K562 (cell line): Measurements from ENCODE around the gene HMCN2. TPM values are rescaled to one million over a fixed set of nuclear protein-coding genes. Genes with fewer than 3 reads are reported as not detected.

Experiments used
- ATAC-seq: fragments of 200-7000 bp; cut with Tn5 transposase; 3 replicates; pipeline ENCODE4 v1.9.1; 2020; ENCODE audit warnings: moderate library complexity
- BruUV-seq: library from RNA; stranded (reverse); fragments of 400-500 nt; replicated peaks from 2 replicates; lab custom pipeline; 2021; lab: Mats Ljungman, UMichigan
- CTCF ChIA-PET: fragments of 300-600 bp; formaldehyde crosslinking; extraction: SDS; loops from one replicate; lab custom pipeline; 2021; ENCODE audit warnings: low intra/inter-chr PET ratio; lab: Yijun Ruan, JAX
- POLR2A ChIA-PET: fragments of 300-600, 350-650 bp; sonication (Branson Sonifier 250); formaldehyde crosslinking; extraction: SDS; loops from one replicate; lab custom pipeline; 2021; ENCODE audit warnings: antibody characterized with exemption, inconsistent platforms; lab: Yijun Ruan, JAX
- DNase-seq, 4 experiments: peaks; one replicate each; pipeline versions ENCODE4 v3.0.0 to v3.0.0-alpha.2; 2011 to 2018; ENCODE audit warnings: low spot score in 3 of 4, mixed read lengths in 3 of 4; ENCODE audit errors: extremely low read depth in 1 of 4
- FAIRE-seq: peaks from 2 replicates; lab custom pipeline; 2011; peaks lifted over from hg19 to GRCh38; lab: Jason Lieb, UNC
- H2AFZ ChIP-seq: 2 replicates; pipeline ENCODE4 v1.6.0; 2011; ENCODE audit warnings: low read depth, low read length, control low read depth, inconsistent platforms
- H3K27ac ChIP-seq: fragments of 200-600 bp; 3 replicates; pipeline ENCODE4 v1.8.0; 2011; ENCODE audit warnings: low read depth, mild to moderate bottlenecking, control low read depth, inconsistent platforms, low read length, moderate library complexity, mixed read lengths; ENCODE audit errors: extremely low read depth
- H3K27me3 ChIP-seq, 2 experiments: fragments of 300-600 bp in 1 of 2; 2 replicates in 1 of 2; 3 replicates in 1 of 2; pipeline versions ENCODE4 v1.6.0 to v1.8.0; 2011; ENCODE audit warnings: inconsistent platforms in 2 of 2, low read length in 2 of 2, mild to moderate bottlenecking in 1 of 2, mixed read lengths in 1 of 2, moderate library complexity in 1 of 2; ENCODE audit not compliant: control insufficient read depth in 2 of 2, insufficient read depth in 2 of 2
- H3K36me3 ChIP-seq: fragments of 300-600 bp; 3 replicates; pipeline ENCODE4 v1.8.0; 2011; ENCODE audit warnings: mild to moderate bottlenecking, low read length, inconsistent platforms; ENCODE audit not compliant: control insufficient read depth, insufficient read depth
- H3K4me1 ChIP-seq, 2 experiments: fragments of 200-600 bp in 1 of 2; replicated peaks in 1 of 2; 2 replicates in 1 of 2; 3 replicates in 1 of 2; pipeline versions ENCODE4 v1.5.1 to v1.8.0; 2011; ENCODE audit warnings: inconsistent platforms in 2 of 2, low read length in 2 of 2, mild to moderate bottlenecking in 1 of 2, mixed read lengths in 1 of 2, moderate library complexity in 1 of 2; ENCODE audit not compliant: control insufficient read depth in 2 of 2, insufficient read depth in 2 of 2
- H3K4me2 ChIP-seq: 2 replicates; pipeline ENCODE4 v1.6.1; 2011; ENCODE audit warnings: low read length, control low read depth, inconsistent platforms, mixed read lengths; ENCODE audit not compliant: insufficient read depth
- H3K4me3 ChIP-seq: fragments of 200-600 bp; sonication (generic), shearing (Covaris generic); 2 replicates; pipeline ENCODE4 v1.5.1; 2016; ENCODE audit warnings: control low read depth, inconsistent platforms
- H3K79me2 ChIP-seq: fragments of 200-600 bp; 3 replicates; pipeline ENCODE4 v1.8.0; 2011; ENCODE audit warnings: low read length, inconsistent platforms; ENCODE audit not compliant: control insufficient read depth, insufficient read depth
- H3K9ac ChIP-seq, 2 experiments: 2 replicates each; pipeline versions ENCODE4 v1.6.0 to v1.6.1; 2011; ENCODE audit warnings: low read depth in 2 of 2, low read length in 2 of 2, control low read depth in 1 of 2, inconsistent platforms in 1 of 2, mild to moderate bottlenecking in 1 of 2, mixed read lengths in 1 of 2; ENCODE audit not compliant: insufficient read depth in 1 of 2
- H3K9me1 ChIP-seq: one replicate; pipeline ENCODE4 v1.6.0; 2011; ENCODE audit warnings: inconsistent platforms, mild to moderate bottlenecking, low read length, moderate library complexity; ENCODE audit not compliant: control insufficient read depth, insufficient read depth
- H3K9me3 ChIP-seq: replicated peaks from 2 replicates; pipeline ENCODE4 v1.5.1; 2011; ENCODE audit warnings: low read depth, low read length, inconsistent platforms; ENCODE audit not compliant: control insufficient read depth, insufficient read depth
- H4K20me1 ChIP-seq: replicated peaks from 2 replicates; pipeline ENCODE4 v1.6.1; 2011; ENCODE audit warnings: low read length, inconsistent platforms, mixed read lengths; ENCODE audit not compliant: control insufficient read depth, insufficient read depth
- CHCHD3 ChIP-seq: fragments of 250-450 bp; sonication (Bioruptor Pico); IDR thresholded peaks from 2 replicates; pipeline ENCODE4 v2.1.2; 2022; ENCODE audit warnings: mild to moderate bottlenecking
- COPS2 ChIP-seq: fragments of 450-650 bp; conservative IDR thresholded peaks from 2 replicates; pipeline ENCODE4 v1.6.1; 2016; ENCODE audit warnings: mild to moderate bottlenecking, moderate library complexity
- CREB3 ChIP-seq: fragments of 450-650 bp; conservative IDR thresholded peaks from 2 replicates; pipeline ENCODE4 v1.6.1; 2016; ENCODE audit warnings: missing genetic modification characterization, low read depth, mild to moderate bottlenecking, missing compliant biosample characterization, moderate library complexity
- CXXC5 ChIP-seq: fragments of 250-450 bp; sonication (Bioruptor Pico); IDR thresholded peaks from 2 replicates; pipeline ENCODE4 v1.8.0; 2022; ENCODE audit warnings: inconsistent platforms, mild to moderate bottlenecking, moderate library complexity
- ELK1 ChIP-seq: sonication (generic); formaldehyde crosslinking; IDR thresholded peaks from 2 replicates; pipeline ENCODE4 v1.8.1; 2022; ENCODE audit warnings: missing genetic modification reagents
- JUN ChIP-seq, 2 experiments: sonication (generic) in 1 of 2; formaldehyde crosslinking in 1 of 2; IDR thresholded peaks; 2 replicates each; pipeline versions ENCODE4 v1.6.1 to v1.8.0; 2012 to 2022; ENCODE audit warnings: borderline replicate concordance in 2 of 2, mild to moderate bottlenecking in 2 of 2, improper control_type of control experiment in 1 of 2, low read depth in 1 of 2, low read length in 1 of 2, missing genetic modification reagents in 1 of 2
- JUNB ChIP-seq: fragments of 450-650 bp; formaldehyde crosslinking; conservative IDR thresholded peaks from 2 replicates; pipeline ENCODE4 v1.4.0; 2020; ENCODE audit warnings: mild to moderate bottlenecking
- NCOR1 ChIP-seq: fragments of 450-650 bp; IDR thresholded peaks from 2 replicates; pipeline ENCODE4 v1.6.1; 2016; ENCODE audit warnings: mild to moderate bottlenecking, moderate library complexity
- RHOXF2B ChIP-seq: fragments of 250-450 bp; sonication (Bioruptor Pico); conservative IDR thresholded peaks from 2 replicates; pipeline ENCODE4 v1.5.1; 2021
- RUNX1 ChIP-seq: sonication (generic); IDR thresholded peaks from 2 replicates; pipeline ENCODE4 v1.6.1; 2016; ENCODE audit warnings: antibody characterized with exemption, low read depth
- ZBED1 ChIP-seq: IDR thresholded peaks from 2 replicates; pipeline ENCODE4 v1.6.1; 2014
- ZNF668 ChIP-seq: fragments of 250-450 bp; sonication (Bioruptor Pico); IDR thresholded peaks from 2 replicates; pipeline ENCODE4 v1.8.0; 2022; ENCODE audit warnings: mild to moderate bottlenecking, inconsistent platforms
- WGBS: fragments of 100-300 bp; shearing (Covaris generic); methylation state at CpG from one replicate; pipeline ENCODE4 v1.1.6; 2016; ENCODE audit warnings: low coverage, mixed read lengths; ENCODE audit not compliant: insufficient coverage; ENCODE audit errors: missing lambda C conversion rate; 5-methylcytosine and 5-hydroxymethylcytosine counted together
- in situ Hi-C: fragments of 300-500 bp; cut with MboI; formaldehyde crosslinking; loops from 4 replicates; pipeline ENCODE4 v1.15.0; 2018; ENCODE audit warnings: inconsistent platforms, mixed read lengths
- intact Hi-C: fragments of 100-400 bp; cut with micrococcal nuclease; formaldehyde crosslinking; loops from 2 replicates; pipeline ENCODE4 v1.14.2; 2022
- polyA plus RNA-seq, 8 experiments: library from polyadenylated mRNA; depleted of rRNA in 4 of 8; stranded (reverse) in 5 of 8; unstranded in 3 of 8; fragments of >200 nt; fragmentation: Nextera tagmentation in 2 of 8; fragmentation: Illumina TruSeq in 1 of 8; extraction: Ambion mirVana in 2 of 8; extraction: Trizol in 1 of 8; gene quantifications; 2 replicates each; pipeline versions ENCODE4 v1.2.1 to v1.2.3, GENCODE V29; 2011 to 2014; ENCODE audit warnings: inconsistent platforms in 1 of 8, missing spikeins in 1 of 8
- total RNA-seq, 7 experiments: library from RNA; depleted of rRNA in 6 of 7; stranded (reverse); fragments of >200 nt in 6 of 7; fragmentation: Illumina TruSeq in 2 of 7; extraction: Trizol in 2 of 7; gene quantifications; 2 replicates each; pipeline versions ENCODE4 v1.2.1 to v1.2.3, GENCODE V29; 2011 to 2021; ENCODE audit warnings: low replicate concordance in 1 of 7

Gene HMCN2
- total and polyA plus RNA-seq, 9 of the 15 experiments (the other 6 are each of a cell fraction or from before 2014, with no cell fraction given) = 0.01 TPM; not detected in 8

- intact Hi-C loops = no loop called here
Observed at GRCh38 chr9:130362691-130363090, 97.1 kb downstream of the HMCN2 start.

More at GRCh38 chr9:130362691-130363090, 97.1 kb downstream of the HMCN2 start:
- Histone ChIP-seq H3K4me1 (peaks cover 0 to 5% of the 10 kb centered on the region in 2 experiments; a peak in 2 of 5 replicates), H3K27ac (no peak overlapping the region), H3K36me3 (no peaks in the 10 kb centered on the region), H3K4me2 (no peak overlapping the region), H3K9me1 (no peaks in the 10 kb centered on the region), H3K9me3 (no peaks in the 10 kb centered on the region), H4K20me1 (no peaks in the 10 kb centered on the region; the same call in 1 of the 2 replicates), H3K9ac (peak overlapping the region in 1 of 2 experiments; percentile 7; a peak in 2 of 4 replicates), H3K79me2 (no peaks in the 10 kb centered on the region), H3K4me3 (no peak overlapping the region), H2AFZ (no peak overlapping the region), H3K27me3 (peaks cover 3 to 27% of the 10 kb centered on the region in 2 experiments; a peak in 3 of 5 replicates)
- ChIA-PET POLR2A (interaction anchor here (0.5 kb wide), 1 partner anchor 13 kb away, joined by 3 read pairs; no protein-coding TSS in a partner anchor), CTCF (no interaction called here)
- 15% methylated on average over 13 of the region's 13 CpGs for WGBS
- in situ Hi-C loops = no loop called here
- no peak for DNase-seq
- no peak for FAIRE-seq
- BruUV-seq = no TSS peak
- no peak for ATAC-seq
- TF ChIP-seq ELK1 (no peak), CXXC5 (no peak), JUN (IDR thresholded peaks at IDR 0.05; ENCODE audit: borderline replicate concordance, low read depth, low read length) (no peak), JUN (CRISPR knock-in tag; IDR thresholded peaks at IDR 0.05; ENCODE audit: borderline replicate concordance) (no peak), RUNX1 (no peak), RHOXF2B (no peak), COPS2 (no peak), CREB3 (tag) (no peak), ZNF668 (CRISPR knock-in tag) (no peak), JUNB (no peak), NCOR1 (no peak), CHCHD3 (CRISPR knock-in tag) (no peak), ZBED1 (no peak)
